HCT116 (cell line): ENCODE results near the gene PXK. TPM values are rescaled to one million over a fixed set of nuclear protein-coding genes. Genes with fewer than 3 reads are reported as not detected.

ENCODE experiments used
- ATAC-seq: fragments of 200-7000 bp; cut with Tn5 transposase; 2 replicates; pipeline ENCODE4 v1.9.1; 2020; ENCODE audit warnings: mild to moderate bottlenecking, moderate library complexity
- BruUV-seq: library from RNA; stranded (reverse); fragments of 400-500 nt; replicated peaks from 2 replicates; lab custom pipeline; 2021; lab: Mats Ljungman, UMichigan
- CTCF ChIA-PET: fragments of 300-600 bp; sonication (Branson Sonifier 250); formaldehyde crosslinking; loops from one replicate; lab custom pipeline; 2021; ENCODE audit warnings: antibody characterized with exemption; lab: Charles Lee
- POLR2A ChIA-PET: fragments of 300-600, 350-600 bp; sonication (Branson Sonifier 250); formaldehyde crosslinking; loops from one replicate; lab custom pipeline; 2021; ENCODE audit warnings: antibody characterized with exemption; lab: Charles Lee
- RAD21 ChIA-PET, 2 experiments: fragments of 300-600 bp; sonication (Branson Sonifier 250); formaldehyde crosslinking; loops; one replicate each; lab custom pipeline; 2023; ENCODE audit warnings: low total read pairs in 2 of 2; ENCODE audit not compliant: uncharacterized antibody in 2 of 2, unreplicated experiment in 2 of 2, low non-redundant PET in 1 of 2; lab: Charles Lee
- DNase-seq: peaks from one replicate; pipeline ENCODE4 v3.0.0-alpha.2; 2010; ENCODE audit warnings: low read depth, low spot score
- H2AFZ ChIP-seq: fragments of 200-600 bp; shearing (Covaris generic), sonication (generic); 2 replicates; pipeline ENCODE4 v1.6.1; 2017; ENCODE audit warnings: low read depth, mixed run types, mixed read lengths, antibody characterized with exemption, low read length; ENCODE audit not compliant: poor library complexity, severe bottlenecking
- H3K27ac ChIP-seq: 2 replicates; pipeline ENCODE4 v1.5.1; 2012; ENCODE audit warnings: low read depth, low read length
- H3K27me3 ChIP-seq: fragments of 200-600 bp; sonication (generic); 2 replicates; pipeline ENCODE4 v1.6.1; 2016; ENCODE audit warnings: mixed run types, low read length, mixed read lengths; ENCODE audit not compliant: insufficient read depth
- H3K36me3 ChIP-seq, 2 experiments: fragments of 200-500 bp in 1 of 2; fragments of 200-600 bp in 1 of 2; sonication (Bioruptor generic) in 1 of 2; sonication (generic) in 1 of 2; 2 replicates each; pipeline versions ENCODE4 v1.5.1 to v1.6.1; 2014 to 2016; ENCODE audit warnings: low read length in 2 of 2, inconsistent platforms in 1 of 2, mixed read lengths in 1 of 2, mixed run types in 1 of 2; ENCODE audit not compliant: insufficient read depth in 2 of 2, control insufficient read depth in 1 of 2
- H3K4me1 ChIP-seq, 2 experiments: fragments of 200-600 bp in 1 of 2; sonication (generic) in 1 of 2; 2 replicates each; pipeline versions ENCODE4 v1.5.1 to v1.6.1; 2012 to 2017; ENCODE audit warnings: low read length in 2 of 2, inconsistent platforms in 1 of 2, mild to moderate bottlenecking in 1 of 2, mixed read lengths in 1 of 2, mixed run types in 1 of 2, moderate library complexity in 1 of 2; ENCODE audit not compliant: insufficient read depth in 2 of 2, control insufficient read depth in 1 of 2
- H3K4me2 ChIP-seq: fragments of 200-600 bp; sonication (generic); 2 replicates; pipeline ENCODE4 v1.6.1; 2017; ENCODE audit warnings: mixed run types, low read length, mixed read lengths
- H3K4me3 ChIP-seq, 2 experiments: fragments of 200-600 bp in 1 of 2; sonication (generic) in 1 of 2; replicated peaks in 1 of 2; 2 replicates each; pipeline ENCODE4 v1.5.1; 2011 to 2016; ENCODE audit warnings: low read length in 2 of 2, control low read depth in 1 of 2, low read depth in 1 of 2, mild to moderate bottlenecking in 1 of 2, mixed read lengths in 1 of 2, mixed run types in 1 of 2
- H3K79me2 ChIP-seq: fragments of 200-600 bp; sonication (generic); 2 replicates; pipeline ENCODE4 v1.6.1; 2017; ENCODE audit warnings: mild to moderate bottlenecking, mixed run types, low read length, moderate library complexity, mixed read lengths; ENCODE audit not compliant: insufficient read depth
- H3K9ac ChIP-seq: fragments of 200-600 bp; sonication (generic); 2 replicates; pipeline ENCODE4 v1.6.1; 2016; ENCODE audit warnings: low read length, mixed read lengths
- H3K9me2 ChIP-seq: fragments of 200-600 bp; sonication (generic), shearing (Covaris generic); 2 replicates; pipeline ENCODE4 v1.6.1; 2017; ENCODE audit warnings: mixed run types, mild to moderate bottlenecking, moderate library complexity; ENCODE audit not compliant: insufficient read depth
- H3K9me3 ChIP-seq, 2 experiments: fragments of 200-500 bp in 1 of 2; fragments of 200-600 bp in 1 of 2; sonication (Bioruptor generic) in 1 of 2; sonication (generic) in 1 of 2; 2 replicates each; pipeline ENCODE4 v1.6.1; 2014 to 2017; ENCODE audit warnings: low read length in 2 of 2, mixed read lengths in 2 of 2, inconsistent platforms in 1 of 2, low read depth in 1 of 2, mild to moderate bottlenecking in 1 of 2, mixed run types in 1 of 2, moderate library complexity in 1 of 2; ENCODE audit not compliant: control insufficient read depth in 1 of 2, insufficient read depth in 1 of 2
- H4K20me1 ChIP-seq: fragments of 200-600 bp; sonication (generic), shearing (Covaris generic); 2 replicates; pipeline ENCODE4 v1.6.1; 2017; ENCODE audit warnings: mixed run types, mild to moderate bottlenecking, moderate library complexity; ENCODE audit not compliant: insufficient read depth
- ATF3 ChIP-seq: IDR thresholded peaks from 2 replicates; pipeline ENCODE4 v1.6.1; 2012
- CBX3 ChIP-seq: IDR thresholded peaks from 2 replicates; pipeline ENCODE4 v1.6.1; 2012; ENCODE audit warnings: low read depth
- CEBPB ChIP-seq: IDR thresholded peaks from 2 replicates; pipeline ENCODE4 v1.6.1; 2012; ENCODE audit warnings: low read depth
- EGR1 ChIP-seq: IDR thresholded peaks from 2 replicates; pipeline ENCODE4 v1.6.1; 2012; ENCODE audit warnings: low read depth
- EZH2 ChIP-seq: fragments of 200-600 bp; sonication (generic); IDR thresholded peaks from 2 replicates; pipeline ENCODE4 v1.6.1; 2017; ENCODE audit warnings: antibody characterized with exemption, mixed run types
- EZH2phosphoT487 ChIP-seq: fragments of 200-600 bp; IDR thresholded peaks from 2 replicates; pipeline ENCODE4 v1.6.1; 2018; ENCODE audit warnings: antibody characterized with exemption, borderline replicate concordance
- FOSL1 ChIP-seq: IDR thresholded peaks from 2 replicates; pipeline ENCODE4 v1.6.1; 2012; ENCODE audit warnings: low read depth
- JUND ChIP-seq: IDR thresholded peaks from 2 replicates; pipeline ENCODE4 v1.6.1; 2012
- MAX ChIP-seq: IDR thresholded peaks from 2 replicates; pipeline ENCODE4 v1.6.1; 2012
- POLR2A ChIP-seq: IDR thresholded peaks from 2 replicates; pipeline ENCODE4 v1.7.0; 2011; ENCODE audit warnings: borderline replicate concordance; ENCODE audit not compliant: insufficient read depth, insufficient read length; ENCODE audit errors: extremely low read depth
- POLR2AphosphoS5 ChIP-seq: IDR thresholded peaks from 2 replicates; pipeline ENCODE4 v1.6.1; 2011; ENCODE audit warnings: mild to moderate bottlenecking, low read depth, low read length, moderate library complexity
- RAD21 ChIP-seq: IDR thresholded peaks from 2 replicates; pipeline ENCODE4 v1.6.1; 2012; ENCODE audit warnings: low read depth, mild to moderate bottlenecking
- REST ChIP-seq: IDR thresholded peaks from 2 replicates; pipeline ENCODE4 v1.6.1; 2012; ENCODE audit warnings: low read depth
- SRF ChIP-seq: IDR thresholded peaks from 2 replicates; pipeline ENCODE4 v1.6.1; 2012; ENCODE audit warnings: low read depth
- TCF7L2 ChIP-seq: IDR thresholded peaks from 2 replicates; pipeline ENCODE4 v1.7.0; 2011; ENCODE audit warnings: borderline replicate concordance, inconsistent platforms; ENCODE audit not compliant: insufficient read depth, insufficient read length; ENCODE audit errors: extremely low read depth
- ZBTB33 ChIP-seq: IDR thresholded peaks from 2 replicates; pipeline ENCODE4 v1.6.1; 2011; ENCODE audit warnings: mild to moderate bottlenecking, low read length, moderate library complexity; ENCODE audit not compliant: insufficient replicate concordance; ENCODE audit errors: extremely low read depth
- ZFX ChIP-seq: fragments of 450-650 bp; IDR thresholded peaks from 2 replicates; pipeline ENCODE4 v1.6.1; 2017
- ZNF274 ChIP-seq: fragments of 200-500 bp; sonication (Bioruptor generic); IDR thresholded peaks from 2 replicates; pipeline ENCODE4 v1.6.1; 2014; ENCODE audit warnings: mild to moderate bottlenecking, low read depth, low read length, inconsistent platforms
- intact Hi-C: fragments of 100-400 bp; cut with micrococcal nuclease; formaldehyde crosslinking; loops from 2 replicates; pipeline ENCODE4 v1.10.0; 2022
- total RNA-seq: library from RNA; stranded (reverse); gene quantifications from one replicate; pipeline ENCODE4 v1.2.1, GENCODE V29; 2021; ENCODE audit not compliant: unreplicated experiment

The PXK gene
- total RNA-seq, 1 experiment from 2014 or later = 10.2 TPM

- Histone ChIP-seq H3K36me3 (no peaks in the 10 kb centered on the region), H3K27me3 (no peaks in the 10 kb centered on the region), H3K4me2 (no peak overlapping the region), H3K4me1 (no peaks in the 10 kb centered on the region), H3K9me3 (no peaks in the 10 kb centered on the region), H3K4me3 (no peak overlapping the region), H3K79me2 (no peaks in the 10 kb centered on the region), H3K27ac (no peak overlapping the region), H4K20me1 (no peaks in the 10 kb centered on the region), H3K9ac (no peak overlapping the region), H2AFZ (no peak overlapping the region), H3K9me2 (no peaks in the 10 kb centered on the region)
- RAD21 ChIA-PET = no interaction called here
- TF ChIP-seq ZNF274 = no peak
- no peak for TF ChIP-seq POLR2AphosphoS5
- no peak for TF ChIP-seq EZH2phosphoT487
- TF ChIP-seq ZBTB33 = no peak
- TF ChIP-seq SRF = no peak
- TF ChIP-seq ATF3 = no peak
- TF ChIP-seq MAX = no peak
- no peak for TF ChIP-seq JUND
- no peak for TF ChIP-seq EZH2
- no peak for TF ChIP-seq CBX3
- TF ChIP-seq REST = no peak
- TF ChIP-seq CEBPB = no peak
- TF ChIP-seq POLR2A = no peak
- no peak for TF ChIP-seq ZFX
- no peak for TF ChIP-seq TCF7L2
- TF ChIP-seq EGR1 = no peak
- no peak for TF ChIP-seq RAD21
- TF ChIP-seq FOSL1 = no peak
- BruUV-seq = no TSS peak
- ATAC-seq (no peak), DNase-seq (no peak)
- CTCF ChIA-PET = no interaction called here
- POLR2A ChIA-PET = no interaction called here
- intact Hi-C loops = no loop called here
These were observed 70.9 kb downstream of the PXK start for GRCh38 chr3:58403513-58404109.
